Upper lobe of right lung (tissue), 1 donor: ENCODE results near the gene RDH11. TPM values are rescaled to one million over a fixed set of nuclear protein-coding genes. Genes with fewer than 3 reads are reported as not detected.

Experiments used
- ATAC-seq: fragments of 200-7000 bp; cut with Tn5 transposase; one replicate; pipeline ENCODE4 v1.9.1; 2020; ENCODE audit warnings: mild to moderate bottlenecking, moderate library complexity
- DNase-seq: peaks from one replicate; pipeline ENCODE4 v3.0.0-alpha.2; 2020
- H3K27ac ChIP-seq: fragments of 200-600 bp; one replicate; pipeline ENCODE4 v1.8.0; 2022
- H3K27me3 ChIP-seq: fragments of 200-600 bp; one replicate; pipeline ENCODE4 v1.8.0; 2022; ENCODE audit warnings: mild to moderate bottlenecking
- H3K36me3 ChIP-seq: fragments of 200-600 bp; one replicate; pipeline ENCODE4 v1.8.0; 2022
- H3K4me1 ChIP-seq: fragments of 200-600 bp; one replicate; pipeline ENCODE4 v1.8.0; 2022
- H3K4me3 ChIP-seq: fragments of 200-600 bp; one replicate; pipeline ENCODE4 v1.8.0; 2022; ENCODE audit warnings: mild to moderate bottlenecking
- H3K9me3 ChIP-seq: fragments of 200-600 bp; one replicate; pipeline ENCODE4 v1.8.0; 2022
- CTCF ChIP-seq: fragments of 200-600 bp; IDR thresholded peaks from one replicate; pipeline ENCODE4 v1.8.0; 2022; ENCODE audit warnings: antibody characterized with exemption
- intact Hi-C: fragments of 100-400 bp; cut with DNase I; formaldehyde crosslinking; loops from one replicate; pipeline ENCODE4 v1.11.0; 2022
- long read RNA-seq: library from polyadenylated mRNA; unstranded; transcript quantifications from one replicate; pipeline ENCODE4 v2.0.0, GENCODE V29; 2021
- total RNA-seq: library from RNA; stranded (reverse); fragmentation: NEBNext Ultra II Directional; extraction: Animal tissue kit (Norgen Biotek cat#: 25700); gene quantifications from one replicate; pipeline ENCODE4 v1.2.1, GENCODE V29; 2021
- donor health status: DM: no; HTN: yes; CAD: no; lungs with severe emphysema.

The RDH11 gene
- total RNA-seq: 58.4 TPM
- long read RNA-seq, transcript RDH11-201 (7 exons, 2,588 nt): major isoform, 72 of 94 reads
- long read RNA-seq, partial matches to known transcripts: 10 of 94 reads
- long read RNA-seq, other reads (novel, unspliced or antisense): 10 of 94 reads

GRCh38 chr14:67695394-67695949, at the start of gene RDH11:
RDH11 (minus strand) TSS chr14:67695764; CDS start chr14:67695703, 61 bp downstream.
- no peaks in the 10 kb centered on the region for H3K27me3 ChIP-seq
- H3K9me3 ChIP-seq: no peaks in the 10 kb centered on the region
- intact Hi-C loops: no loop called here
- no peaks in the 10 kb centered on the region for H3K4me1 ChIP-seq
- peak within 1 kb of the TSS; percentile 75 for H3K27ac ChIP-seq
- H3K36me3 ChIP-seq: peaks cover 24% of the 10 kb centered on the region
- peak; percentile 98 for ATAC-seq
- DNase-seq: peak; percentile 90
- TF ChIP-seq CTCF: no peak
- peak within 1 kb of the TSS; percentile 80 for H3K4me3 ChIP-seq

GRCh38 chr14:67744046-67744445, 48.5 kb upstream of the RDH11 start:
- ATAC-seq (no peak), DNase-seq (no peak)
- Histone ChIP-seq H3K4me3 (no peak overlapping the region), H3K9me3 (no peaks in the 10 kb centered on the region), H3K27ac (no peak overlapping the region), H3K4me1 (no peaks in the 10 kb centered on the region), H3K27me3 (no peaks in the 10 kb centered on the region), H3K36me3 (peaks cover 24% of the 10 kb centered on the region)
- intact Hi-C loops: no loop called here
- no peak for TF ChIP-seq CTCF

- H3K4me1 ChIP-seq: no peaks in the 10 kb centered on the region
- no peaks in the 10 kb centered on the region for H3K9me3 ChIP-seq
- intact Hi-C loops: no loop called here
- H3K36me3 ChIP-seq: no peaks in the 10 kb centered on the region
- DNase-seq (no peak), ATAC-seq (peak; percentile 39)
- no peak overlapping the region for H3K27ac ChIP-seq
- no peak for TF ChIP-seq CTCF
- no peak overlapping the region for H3K4me3 ChIP-seq
- H3K27me3 ChIP-seq: no peaks in the 10 kb centered on the region
Measured at GRCh38 chr14:67738740-67739504, 43.4 kb upstream of the RDH11 start.

- Histone ChIP-seq H3K36me3 (no peaks in the 10 kb centered on the region), H3K9me3 (no peaks in the 10 kb centered on the region), H3K4me3 (no peak overlapping the region), H3K4me1 (no peaks in the 10 kb centered on the region), H3K27ac (no peak overlapping the region), H3K27me3 (no peaks in the 10 kb centered on the region)
- DNase-seq (no peak), ATAC-seq (no peak)
- intact Hi-C loops: no loop called here
- TF ChIP-seq CTCF: no peak
Measured at GRCh38 chr14:67736771-67737170, 41.2 kb upstream of the RDH11 start.

GRCh38 chr14:67735336-67736147, 40.0 kb upstream of the RDH11 start:
- Histone ChIP-seq H3K27me3 (no peaks in the 10 kb centered on the region), H3K4me3 (no peak overlapping the region), H3K4me1 (no peaks in the 10 kb centered on the region), H3K27ac (no peak overlapping the region), H3K9me3 (no peaks in the 10 kb centered on the region), H3K36me3 (no peaks in the 10 kb centered on the region)
- ATAC-seq (no peak), DNase-seq (no peak)
- TF ChIP-seq CTCF: no peak
- intact Hi-C loops: no loop called here
